Left forelimb (tissue), 1 donor: Measurements from ENCODE around the gene VAT1L.

Source experiments
- DNase-seq: peaks from one replicate; pipeline ENCODE4 v3.0.0-alpha.2; 2018; ENCODE audit warnings: low spot score

VAT1L gene

GRCh38 chr16:77834635-77835540, 46.5 kb downstream of the VAT1L start:
- no peak for DNase-seq

- DNase-seq: no peak
These were observed 48.4 kb downstream of the VAT1L start for GRCh38 chr16:77836801-77837200.

DNA sequence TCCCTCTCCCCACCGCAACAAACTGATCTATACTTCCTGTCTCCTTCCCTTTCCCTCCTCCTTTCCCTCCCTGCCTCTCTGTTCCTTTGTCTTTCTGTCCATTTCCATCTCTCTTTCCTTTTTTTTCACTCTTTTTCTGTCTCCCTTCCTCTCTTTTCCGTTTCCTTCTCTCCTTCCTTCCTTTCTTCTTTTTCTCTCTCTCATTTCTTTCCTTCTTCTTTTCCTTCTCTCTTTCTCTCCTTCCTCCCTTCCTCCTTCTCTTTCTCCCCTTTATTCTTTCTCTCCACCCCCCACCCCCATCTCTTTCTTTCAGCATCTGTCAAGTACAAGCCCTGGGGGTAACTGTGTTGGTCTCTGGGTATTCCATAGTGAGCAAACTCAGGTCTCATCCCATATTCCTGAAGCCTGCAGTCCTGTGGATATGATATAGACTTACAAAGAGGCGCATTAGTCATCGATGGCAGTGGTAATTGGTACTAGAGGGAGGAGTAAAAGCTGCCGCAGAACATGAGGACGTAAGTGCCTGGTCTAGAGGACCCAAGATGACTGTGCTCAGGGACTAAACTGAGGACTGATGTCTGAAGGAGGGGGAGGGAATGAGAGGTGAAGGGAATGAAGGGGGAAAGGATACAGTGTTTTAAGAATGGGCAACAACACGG, 50.4 kb downstream of the VAT1L start:
- no peak for DNase-seq

- no peak for DNase-seq
These were observed 51.7 kb downstream of the VAT1L start for GRCh38 chr16:77840093-77840492.

DNA sequence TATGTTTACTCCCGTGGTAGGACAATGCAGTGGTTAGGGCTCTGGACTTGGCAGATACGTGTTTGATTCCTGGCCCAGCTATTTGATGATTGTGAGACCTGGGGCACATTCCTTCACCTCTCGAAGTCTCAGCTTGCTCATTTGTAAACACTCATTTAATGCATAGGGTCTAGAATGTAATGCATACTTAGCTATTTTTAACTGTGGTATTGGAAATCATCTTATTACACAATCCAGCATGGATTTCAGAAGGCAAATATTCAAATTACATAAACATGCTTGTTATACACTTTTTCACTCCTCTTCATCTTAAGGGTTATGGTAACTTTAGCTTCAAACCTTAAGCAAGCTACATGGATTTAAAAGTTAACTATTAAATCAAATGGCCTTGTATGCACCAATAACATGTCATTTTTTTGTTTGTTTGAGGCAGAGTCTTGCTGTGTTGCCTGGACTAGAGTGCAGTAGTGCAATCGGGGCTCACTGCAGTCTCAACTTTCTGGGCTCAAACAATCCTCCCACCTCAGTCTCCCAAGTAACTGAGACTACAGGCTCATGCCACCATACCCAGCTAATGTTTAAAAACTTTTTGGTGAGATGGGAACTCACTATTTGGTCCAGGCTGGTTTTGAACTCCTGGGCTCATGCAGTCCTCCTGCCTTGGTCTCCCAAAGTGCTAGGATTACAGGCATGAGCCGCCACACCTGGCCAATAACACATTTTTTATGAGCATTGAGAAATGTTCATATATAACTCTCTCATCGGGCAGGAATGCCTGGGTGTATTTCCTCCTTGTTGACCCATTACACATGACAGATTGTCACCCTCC, 52.5 kb downstream of the VAT1L start:
- no peak for DNase-seq

- DNase-seq: no peak
These were observed 53.1 kb downstream of the VAT1L start for GRCh38 chr16:77841502-77841763.

GRCh38 chr16:77842468-77842867, 54.1 kb downstream of the VAT1L start:
- no peak for DNase-seq

GRCh38 chr16:77843405-77843804, 55.0 kb downstream of the VAT1L start:
- DNase-seq: no peak

DNA sequence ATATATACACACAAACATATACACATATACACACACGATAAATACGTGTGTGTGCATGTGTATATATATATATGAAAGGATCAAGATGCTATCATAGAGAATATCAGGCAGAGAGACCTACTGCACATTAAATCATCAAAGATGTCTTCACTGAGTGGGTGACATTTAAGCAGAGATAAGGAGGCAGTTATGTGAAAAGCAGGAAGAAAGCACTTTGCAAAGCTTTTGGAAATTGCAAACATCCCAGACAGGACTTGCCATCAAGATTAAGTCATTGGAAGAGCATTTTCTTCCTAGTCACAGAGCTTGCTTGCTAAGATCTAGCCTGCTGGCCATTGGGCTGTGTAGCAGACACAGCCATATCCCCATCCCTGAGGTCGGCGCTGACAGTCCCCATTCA, 56.4 kb downstream of the VAT1L start:
- no peak for DNase-seq

DNA sequence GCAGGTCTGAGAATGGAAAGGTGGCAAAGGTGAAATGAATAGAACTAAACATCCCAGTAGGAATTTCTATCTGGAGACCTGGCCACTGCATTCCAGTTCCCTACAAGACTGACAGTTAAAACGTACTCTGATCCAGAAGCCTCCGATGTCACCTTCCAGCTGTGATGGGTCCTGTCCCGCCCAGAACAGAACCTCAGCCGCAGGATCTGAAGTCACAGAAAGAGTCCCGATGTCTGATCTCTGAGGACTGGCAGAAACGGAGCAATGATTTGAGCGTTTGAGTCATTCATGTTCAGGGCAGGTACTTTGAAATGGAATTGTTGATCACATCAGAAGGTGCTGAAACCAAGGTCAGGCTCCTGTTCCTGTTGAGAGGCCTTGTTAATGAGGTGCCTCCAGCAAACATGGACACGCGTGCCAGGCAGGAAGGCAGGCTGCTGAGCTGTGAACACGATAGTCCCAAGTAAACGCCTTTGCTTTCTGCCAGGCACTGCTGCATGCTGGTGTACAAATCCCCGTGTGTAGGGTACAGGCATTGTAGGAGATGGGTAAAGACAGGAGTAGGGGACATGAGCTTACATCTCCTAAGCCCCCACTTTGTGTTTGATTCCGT, 61.4 kb downstream of the VAT1L start:
- peak; percentile 14 for DNase-seq

GRCh38 chr16:77850636-77851333, 62.4 kb downstream of the VAT1L start:
- DNase-seq: peak; percentile 26

DNA sequence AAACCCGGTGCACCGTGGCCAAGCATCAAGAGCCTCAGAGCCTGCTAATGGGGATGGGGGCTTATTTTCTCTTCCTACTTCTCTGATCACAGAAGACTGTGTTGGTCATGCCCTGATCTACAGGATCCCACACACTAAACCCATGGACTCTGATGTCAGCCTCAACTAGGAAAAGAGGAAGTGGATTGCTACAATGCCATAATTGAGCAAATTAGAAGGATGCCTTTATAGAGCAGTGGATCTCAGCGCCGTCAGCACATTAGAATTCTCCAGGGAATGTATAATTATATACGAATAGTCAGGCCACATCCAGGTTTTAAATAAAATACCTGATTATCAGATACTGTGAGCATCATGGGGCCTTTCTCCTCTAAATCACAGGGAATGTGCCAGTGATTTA, 64.8 kb downstream of the VAT1L start:
- DNase-seq: no peak

- DNase-seq: no peak
These were observed 68.2 kb downstream of the VAT1L start for GRCh38 chr16:77856438-77857160.

- no peak for DNase-seq
These were observed 69.7 kb downstream of the VAT1L start for GRCh38 chr16:77858060-77858459.

DNA sequence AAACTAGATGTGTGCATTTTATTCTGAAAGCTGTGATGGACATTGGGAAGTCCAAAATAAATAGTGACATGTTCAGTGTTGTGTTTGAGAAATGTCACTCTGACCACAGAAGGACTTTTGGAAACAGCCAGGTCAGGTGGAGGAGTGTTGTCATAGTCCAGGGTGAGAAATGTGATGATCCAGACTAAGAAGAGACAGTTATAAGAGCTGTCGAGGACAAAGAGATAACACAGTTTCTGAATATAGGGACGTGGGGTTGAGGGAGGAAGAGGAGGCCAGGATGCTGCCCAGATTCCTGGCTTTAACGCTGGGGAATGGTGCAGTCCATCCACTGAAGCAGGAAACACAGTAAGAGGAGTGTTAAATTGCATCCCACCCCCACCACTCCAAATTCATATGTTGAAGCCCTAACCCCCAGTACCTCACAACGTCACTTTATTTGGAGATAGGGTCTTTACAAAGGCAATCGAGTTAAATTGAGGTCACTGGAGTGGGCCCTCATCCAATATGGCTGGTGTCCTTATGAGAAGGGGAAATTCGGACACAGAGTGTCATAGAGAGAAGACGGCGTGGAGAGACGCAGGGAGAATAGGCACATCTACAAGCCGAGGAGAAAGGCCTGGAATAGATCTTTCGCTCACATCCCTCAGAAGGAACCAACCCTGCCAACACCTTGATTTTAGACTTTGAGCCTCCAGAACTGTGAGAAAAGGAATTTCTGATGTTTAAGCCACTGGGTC, 71.3 kb downstream of the VAT1L start:
- DNase-seq: no peak

DNA sequence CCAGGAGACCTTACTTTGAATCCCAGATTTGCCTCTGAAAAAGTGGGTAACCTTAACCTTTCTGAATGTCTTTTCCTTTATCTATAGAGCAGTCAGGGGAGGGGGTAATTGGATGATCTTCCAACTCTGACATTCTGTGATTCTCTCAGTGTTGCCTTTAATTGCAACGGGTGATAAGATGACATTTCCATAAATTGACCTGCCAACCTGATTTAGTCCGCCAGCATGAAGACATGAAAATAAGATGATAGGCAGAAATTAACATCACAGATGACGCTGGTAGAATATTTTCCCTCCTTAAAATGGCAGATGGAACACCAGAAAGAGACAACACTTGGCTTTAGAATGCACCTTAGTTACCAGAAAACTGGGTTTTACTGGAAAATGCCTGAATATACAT, 72.6 kb downstream of the VAT1L start:
- DNase-seq: no peak

DNA sequence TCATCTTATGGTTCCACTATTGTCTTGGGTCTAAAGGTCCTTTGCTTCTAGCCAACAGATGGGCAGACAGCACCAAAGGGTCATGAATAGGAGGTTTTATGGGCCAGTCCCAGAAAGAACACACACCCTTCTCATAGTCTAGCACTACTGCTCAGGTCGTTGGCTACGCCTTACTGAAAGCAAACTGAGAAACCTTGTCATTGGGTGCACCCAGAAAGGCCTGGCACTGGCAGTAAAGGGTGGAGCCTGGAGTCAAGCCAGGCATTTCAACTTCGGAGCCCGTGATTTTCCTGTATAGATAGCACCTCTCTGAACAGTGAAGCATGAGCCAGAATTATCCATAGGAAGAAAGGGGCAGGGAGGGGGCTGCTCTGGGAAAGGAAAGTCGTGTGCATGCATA, 74.9 kb downstream of the VAT1L start:
- DNase-seq: no peak

GRCh38 chr16:77866752-77867151, 78.4 kb downstream of the VAT1L start:
- DNase-seq: no peak

DNA sequence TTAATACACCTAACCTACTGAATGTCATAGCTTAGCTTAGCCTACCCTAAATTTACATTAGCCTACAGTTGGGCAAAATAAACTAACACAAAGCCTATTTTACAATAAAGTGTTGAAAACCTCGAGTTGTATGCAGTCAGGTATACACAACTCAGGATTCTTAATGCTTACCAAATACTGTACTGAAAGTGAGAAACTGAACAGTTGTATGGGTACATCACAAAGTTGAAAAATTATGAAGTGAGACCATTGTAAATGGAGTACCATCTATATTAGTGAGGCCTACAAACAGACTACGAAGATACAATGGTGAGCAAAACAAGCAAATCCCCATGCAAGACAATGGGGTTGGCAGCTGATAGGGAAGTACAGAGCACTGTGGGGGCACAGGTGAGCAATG, 79.7 kb downstream of the VAT1L start:
- DNase-seq: no peak

DNA sequence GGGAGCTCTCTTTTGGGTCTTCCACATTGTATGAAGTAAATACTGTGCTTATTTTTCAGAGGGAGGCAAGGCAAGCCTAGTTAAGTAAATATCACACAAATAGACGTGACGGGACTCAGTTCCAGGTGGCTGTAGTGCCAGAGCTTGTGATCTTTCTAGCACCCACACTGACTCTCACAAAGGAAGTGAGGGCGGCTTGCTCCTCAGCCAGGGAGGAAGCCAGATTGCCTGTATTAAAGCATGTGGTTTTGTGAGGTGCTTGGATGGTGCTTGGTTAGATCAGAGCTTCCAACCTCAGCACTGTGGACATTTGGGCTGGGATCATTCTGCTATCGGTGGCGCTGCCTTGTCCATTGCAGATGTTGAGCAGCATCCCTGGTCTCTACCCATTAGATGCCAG, 80.1 kb downstream of the VAT1L start:
- no peak for DNase-seq
